EH (cell line): ENCODE results near the gene SLC45A3.

Experiments
- DNase-seq: peaks from one replicate; pipeline ENCODE4 v3.0.0-alpha.2; 2015; ENCODE audit warnings: low read depth

The SLC45A3 gene

DNA sequence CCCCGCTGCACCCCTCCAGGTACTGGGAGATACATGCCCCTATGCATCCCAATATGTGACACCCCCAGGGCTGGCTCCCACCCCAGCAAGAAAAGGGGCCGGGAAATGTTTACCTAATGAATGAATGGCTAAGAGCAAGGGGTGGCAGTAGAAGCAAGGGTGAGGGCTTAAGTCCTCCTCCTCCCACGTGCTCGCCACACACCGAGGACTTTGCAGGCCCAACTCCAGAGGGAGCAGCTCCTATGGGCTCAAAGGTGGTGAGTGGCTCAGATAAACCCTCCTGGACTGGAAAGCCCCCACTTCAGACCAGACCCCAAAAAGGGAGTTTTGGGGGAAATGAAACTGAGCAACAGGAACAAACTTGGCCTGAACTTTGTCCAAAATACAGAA is 11.4 kb downstream of the SLC45A3 start:
- no peak for DNase-seq

DNA sequence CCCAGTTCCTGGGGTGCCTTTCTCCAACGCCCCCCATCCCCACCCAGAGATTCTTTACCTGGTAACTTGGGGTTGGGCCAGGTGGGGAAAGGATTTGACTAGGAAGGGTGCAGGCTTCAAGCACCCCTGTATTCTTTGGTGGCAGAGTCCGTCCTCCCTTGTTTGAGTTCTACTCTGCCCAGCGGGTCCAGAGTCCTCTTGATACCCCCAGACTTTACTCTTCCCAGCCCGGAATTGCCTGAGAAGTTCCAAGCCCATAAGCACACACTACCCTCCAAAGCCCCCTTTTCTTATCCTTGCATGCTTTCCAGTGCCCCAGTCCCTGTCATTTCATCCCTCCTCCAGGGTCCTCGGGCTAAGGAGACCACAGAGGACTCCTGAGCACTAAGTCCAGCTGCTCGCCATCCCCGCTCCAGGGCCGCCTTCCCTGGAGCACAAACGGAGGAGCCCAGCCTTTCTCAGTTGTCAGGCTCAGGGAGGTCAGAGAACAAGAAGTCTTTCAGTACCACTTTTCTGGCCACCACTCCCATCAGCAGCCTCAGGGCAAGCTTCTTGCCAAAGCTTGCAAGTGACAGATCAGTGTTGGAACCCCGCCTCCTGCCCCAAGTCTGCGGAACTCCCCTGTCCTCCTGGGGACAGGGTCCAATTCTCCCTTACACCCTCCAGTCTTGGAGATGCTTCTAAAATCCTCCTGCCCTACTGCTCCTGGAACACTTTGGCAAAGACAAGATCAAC is 12.2 kb downstream of the SLC45A3 start:
- DNase-seq: no peak

DNA sequence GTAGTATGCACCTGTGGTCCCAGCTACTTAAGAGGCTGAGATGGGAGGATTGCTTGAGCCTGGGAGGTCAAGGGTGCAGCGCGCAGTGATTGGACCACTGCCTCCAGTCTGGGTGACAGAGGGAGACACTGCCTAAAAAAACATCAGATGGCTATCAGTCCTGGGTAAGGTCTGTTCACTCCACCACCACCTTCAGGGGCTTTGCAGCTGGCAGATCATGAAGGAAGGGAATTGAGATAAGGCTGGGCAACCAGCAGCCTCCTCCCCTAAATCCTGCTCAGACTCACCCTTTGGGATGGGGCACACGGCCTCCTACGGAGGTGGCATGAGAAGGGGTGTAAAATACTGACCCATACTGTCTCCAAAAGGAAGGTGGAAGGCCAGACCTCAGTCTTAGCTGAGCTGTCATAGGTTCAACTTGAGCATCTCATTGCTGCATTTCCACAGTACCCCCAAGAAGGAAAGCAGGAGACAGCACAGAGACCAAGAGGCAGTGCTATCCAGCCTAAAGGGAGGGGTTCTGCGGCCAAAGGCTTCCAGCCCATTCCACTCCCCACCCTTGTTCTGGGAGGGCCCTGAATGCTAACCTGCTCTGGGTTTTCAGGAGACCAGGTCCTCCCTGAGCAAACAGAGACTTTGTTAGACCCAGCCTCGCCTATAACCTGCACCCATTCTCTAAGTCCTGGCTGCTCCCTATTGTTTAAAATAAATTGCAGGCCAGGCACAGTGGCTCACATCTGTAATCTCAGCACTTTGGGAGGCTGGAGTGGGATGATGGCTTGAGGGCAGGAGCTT is 13.7 kb downstream of the SLC45A3 start:
- no peak for DNase-seq

DNA sequence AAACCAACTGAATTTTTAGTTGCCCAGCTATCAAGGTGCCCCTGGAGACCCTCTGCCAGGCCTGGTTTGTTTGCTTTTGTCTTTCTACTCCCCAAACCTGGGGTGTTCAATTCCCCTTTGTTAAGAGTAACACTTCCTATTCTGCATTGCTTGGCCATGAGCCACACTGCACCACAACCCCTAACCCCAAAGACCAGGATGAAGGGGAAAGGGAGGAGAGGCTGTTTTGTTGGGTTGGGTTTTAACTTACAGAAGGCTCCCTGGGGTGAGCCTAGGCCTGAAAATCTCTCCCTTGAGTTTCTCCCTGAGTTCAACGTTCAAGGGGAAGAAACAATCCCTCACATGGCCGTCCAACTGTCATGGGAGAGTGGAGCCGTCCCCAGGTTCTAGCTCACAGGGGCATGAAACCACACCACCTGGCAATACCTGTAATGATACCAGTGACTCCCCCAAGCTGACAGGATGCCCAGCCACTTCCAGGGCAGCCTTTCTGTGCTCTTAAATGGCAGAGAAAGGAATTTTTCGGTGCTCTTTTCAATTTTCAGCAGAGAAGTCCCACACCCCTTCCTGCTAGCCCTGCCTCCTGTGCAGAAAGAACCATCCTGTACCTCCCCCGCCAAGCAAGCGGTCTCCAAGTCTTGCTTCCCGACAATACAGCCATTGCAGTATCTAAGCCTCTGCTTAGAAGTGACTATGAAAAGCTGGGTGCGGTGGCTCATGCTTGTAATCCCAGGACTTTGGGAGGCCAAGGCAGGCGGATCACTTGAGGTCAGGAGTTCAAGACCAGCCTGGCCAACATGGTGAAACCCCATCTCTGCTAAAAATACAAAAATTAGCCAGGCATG is 14.9 kb downstream of the SLC45A3 start:
- no peak for DNase-seq

DNA sequence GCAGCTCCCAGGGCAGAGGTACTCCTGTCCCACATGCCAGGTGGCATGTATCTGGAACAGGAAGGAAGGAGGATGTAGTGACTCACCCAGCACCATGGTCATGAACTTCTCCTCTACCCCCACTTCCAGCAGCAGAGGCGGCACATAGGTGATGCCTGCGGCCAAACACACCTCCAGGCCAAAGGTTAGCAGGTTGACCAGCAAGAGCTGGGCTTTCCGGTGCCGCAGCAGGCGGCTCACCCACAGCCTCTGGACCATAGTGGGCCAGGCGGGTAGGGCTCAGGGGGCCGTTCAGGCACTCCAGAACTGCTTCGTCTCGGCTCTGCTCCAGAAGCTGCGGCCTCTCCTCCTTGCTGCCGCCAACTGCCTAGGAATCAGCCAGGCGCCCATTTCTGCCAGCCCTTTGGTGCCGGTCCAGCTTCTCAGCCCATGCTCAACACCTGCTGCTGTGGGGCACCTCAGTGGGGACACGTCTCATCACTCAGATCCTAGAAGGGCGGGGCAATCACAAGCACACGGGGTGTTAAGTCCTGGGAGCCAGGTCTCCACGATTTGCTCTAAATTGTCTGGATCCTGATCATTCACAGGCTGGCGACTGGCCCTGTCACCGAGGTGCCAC is 15.8 kb downstream of the SLC45A3 start:
- no peak for DNase-seq

DNA sequence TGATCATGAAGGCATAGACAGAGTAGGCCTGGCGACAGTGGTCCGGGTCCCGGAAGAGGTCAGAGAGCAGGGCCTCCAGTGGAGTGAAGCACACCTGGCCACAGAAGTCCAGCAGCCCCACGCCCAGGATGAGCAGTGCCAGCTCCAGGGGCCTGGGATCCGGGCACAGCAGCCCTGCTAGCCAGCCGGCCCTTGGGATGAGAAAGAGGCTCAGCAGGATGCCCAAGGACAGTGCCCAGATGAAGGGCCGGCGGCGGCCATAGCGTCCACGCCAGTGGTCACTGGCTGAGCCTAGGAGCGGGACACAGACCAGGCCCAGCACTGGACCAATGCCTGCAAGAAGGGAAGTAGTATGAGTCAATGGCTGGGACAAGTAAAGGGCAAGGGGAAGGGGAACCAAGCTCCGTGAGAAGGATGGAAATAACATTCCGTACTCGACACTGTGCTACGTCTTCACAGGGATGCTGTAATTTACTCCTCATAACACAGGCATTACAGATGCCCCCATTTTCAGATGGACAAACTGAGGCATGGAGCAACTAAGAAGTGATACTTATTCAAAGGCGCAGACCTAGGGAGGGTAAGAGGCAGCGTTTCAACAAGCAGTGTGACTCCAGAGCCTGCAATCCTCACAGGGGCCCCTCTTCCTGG is 16.9 kb downstream of the SLC45A3 start:
- DNase-seq: no peak

DNA sequence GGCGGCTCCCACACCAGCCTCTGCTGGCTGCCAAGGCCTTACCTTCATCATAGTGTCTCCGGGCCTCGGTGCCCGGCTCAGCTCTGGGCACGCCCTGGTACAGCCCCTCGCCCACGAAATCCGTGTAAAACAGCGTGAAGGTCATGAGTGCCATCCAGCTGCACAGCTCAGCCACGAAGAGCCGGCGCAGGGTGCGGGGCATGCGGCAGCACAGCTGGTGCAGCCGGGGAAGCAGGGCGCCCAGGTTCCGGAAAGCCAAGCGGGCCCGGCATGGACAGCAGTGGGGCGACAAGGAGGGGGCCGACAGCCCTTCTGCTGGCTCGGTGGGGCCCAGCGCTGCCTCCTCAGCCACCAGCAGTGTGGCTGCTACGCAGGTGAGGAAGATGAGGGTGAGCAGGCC is 17.5 kb downstream of the SLC45A3 start:
- no peak for DNase-seq

DNA sequence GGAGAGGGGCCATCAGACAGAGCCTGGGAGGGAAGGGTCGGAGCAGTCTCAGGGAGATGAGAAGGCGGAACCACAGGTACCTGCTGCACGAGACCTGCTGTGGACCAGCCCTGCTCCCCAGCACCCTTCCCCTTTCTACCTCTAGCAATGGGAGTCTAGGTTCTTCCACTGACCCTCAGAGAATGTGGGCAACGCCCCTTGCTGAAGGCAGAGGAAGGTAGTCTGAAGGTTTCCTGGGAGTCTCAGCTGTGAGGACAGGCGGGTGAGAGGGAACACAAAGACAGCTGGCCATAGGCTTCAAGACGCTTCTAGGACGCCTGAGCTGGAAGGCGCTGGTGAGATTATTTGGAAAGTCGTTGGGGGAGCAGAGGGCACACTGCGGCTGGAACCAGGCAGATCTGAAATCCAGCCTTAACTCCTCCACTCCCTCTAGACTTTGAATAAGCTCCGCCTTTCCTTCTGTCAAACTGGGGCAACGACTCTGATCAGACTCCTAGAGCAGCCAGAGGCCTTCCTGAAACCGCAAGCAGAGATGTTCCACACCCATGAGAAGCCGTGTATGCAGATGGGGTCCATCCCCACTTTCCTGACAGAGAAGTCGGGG is 18.1 kb downstream of the SLC45A3 start:
- DNase-seq: no peak

DNA sequence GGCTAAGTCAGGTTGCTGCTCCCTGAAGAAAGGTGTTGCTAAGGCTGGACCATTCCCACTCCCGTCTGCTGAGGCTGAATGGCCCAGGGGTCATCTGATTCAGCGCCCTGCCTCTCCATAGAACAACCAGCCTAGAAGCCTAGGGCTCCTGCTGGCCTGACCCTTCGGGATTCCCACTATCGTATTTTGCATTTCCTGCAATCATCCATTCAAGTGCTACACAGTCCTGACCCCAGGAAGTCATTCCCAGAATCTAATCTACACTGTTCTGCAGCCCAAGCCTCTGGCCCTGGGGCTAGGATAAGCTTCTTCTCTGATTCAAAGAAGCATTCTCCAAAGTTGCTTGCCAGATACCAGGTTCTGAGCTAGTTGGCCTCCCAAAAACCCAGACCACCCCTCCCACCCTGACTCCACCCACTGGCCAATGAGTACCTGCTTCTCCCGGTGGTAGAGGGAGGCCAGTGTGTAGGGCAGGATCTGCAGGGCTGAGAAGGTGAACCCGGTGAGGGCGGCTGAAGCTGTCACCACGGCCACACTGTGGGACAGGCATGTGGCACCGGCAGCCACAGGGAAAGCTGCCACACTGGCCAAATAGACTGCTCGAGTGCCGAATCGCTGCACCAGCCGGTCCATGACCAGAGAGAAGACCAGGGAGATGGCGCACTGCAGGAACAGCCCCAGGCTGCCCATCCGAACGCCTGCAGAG is 18.7 kb downstream of the SLC45A3 start:
- DNase-seq: no peak

DNA sequence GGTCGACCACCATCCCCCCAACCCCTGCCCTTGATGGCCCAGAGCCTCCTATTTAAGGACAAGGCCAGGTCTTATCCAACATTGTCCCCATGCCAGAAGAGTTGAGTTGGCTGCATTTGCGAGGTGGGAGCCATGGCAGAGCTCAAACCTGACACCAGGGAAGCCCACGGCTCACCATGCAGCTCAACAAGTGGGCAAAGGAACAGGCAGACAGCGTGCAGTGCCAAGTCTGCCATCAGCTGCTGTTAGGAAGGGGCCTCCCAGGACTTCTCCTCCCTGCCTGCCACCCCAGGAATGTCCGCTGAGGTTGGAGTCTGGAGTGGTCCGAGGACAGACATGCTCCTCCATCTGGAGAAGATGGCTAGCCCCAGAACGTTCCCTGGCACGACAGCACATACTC is 19.9 kb downstream of the SLC45A3 start:
- no peak for DNase-seq

DNA sequence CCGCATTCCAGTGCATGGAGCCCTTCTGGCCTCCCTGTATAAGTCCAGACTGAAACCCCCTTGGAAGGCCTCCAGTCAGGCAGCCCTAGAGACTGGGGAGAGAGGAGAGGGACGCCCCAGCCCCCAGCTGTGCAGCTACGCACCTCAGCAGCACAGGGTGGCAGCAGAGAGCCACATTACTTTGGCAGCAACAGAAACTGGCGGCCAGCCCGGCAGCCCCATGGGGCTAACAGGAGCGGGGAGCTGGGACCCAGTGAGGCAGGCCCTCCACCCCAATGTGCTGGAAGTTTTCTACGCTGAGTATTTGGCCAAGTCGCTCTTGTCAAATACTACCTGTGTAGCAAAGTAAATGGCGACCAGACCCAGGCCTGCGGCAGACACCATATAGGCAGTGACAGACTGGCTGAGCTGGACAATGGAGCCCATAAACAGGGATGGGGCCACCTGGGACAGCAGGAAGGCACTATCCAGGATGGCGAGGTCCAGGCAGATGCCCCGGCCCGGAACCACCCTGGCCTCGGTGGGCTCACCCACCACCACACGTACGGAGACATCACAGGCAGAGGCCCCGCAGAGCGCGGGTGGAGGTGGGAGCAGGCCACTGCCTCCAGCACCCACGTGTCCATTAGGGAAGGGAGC is 21.2 kb downstream of the SLC45A3 start:
- DNase-seq: peak; percentile 69

DNA sequence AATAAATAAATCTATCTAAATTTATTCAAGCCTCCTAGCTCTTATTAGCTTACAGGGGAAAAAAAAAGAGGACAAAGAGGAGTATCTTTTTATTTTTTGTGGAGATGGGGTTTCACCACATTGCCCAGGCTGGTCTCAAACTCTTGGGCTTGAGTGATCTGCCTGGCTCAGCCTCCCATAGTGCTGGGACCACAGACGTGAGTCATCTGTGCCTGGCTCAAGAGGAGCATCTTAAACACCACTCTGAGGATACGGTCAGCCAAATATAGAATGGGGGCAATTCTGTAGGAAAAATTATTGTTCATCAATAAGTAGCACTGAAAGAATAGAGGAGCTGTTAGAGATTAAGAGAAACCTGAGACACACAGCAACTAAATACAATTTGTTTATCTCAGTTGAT is 24.1 kb downstream of the SLC45A3 start:
- DNase-seq: peak; percentile 66

DNA sequence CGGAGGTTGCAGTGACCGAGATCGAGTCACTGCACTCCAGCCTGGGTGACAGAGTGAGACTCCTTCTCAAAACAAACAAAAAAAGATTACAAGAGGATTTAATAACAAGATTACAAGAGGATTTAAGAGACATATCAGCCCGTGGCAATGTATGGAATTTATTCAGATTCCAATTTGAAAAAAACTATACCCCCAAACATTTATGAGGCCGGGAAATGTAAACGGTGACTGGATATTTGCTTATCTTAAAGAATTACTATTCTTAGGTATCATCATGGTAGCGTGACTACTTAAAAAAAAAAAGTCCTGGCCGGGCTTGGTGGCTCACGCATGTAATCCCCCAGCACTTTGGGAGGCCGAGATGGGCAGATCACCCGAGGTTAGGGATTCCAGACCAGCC is 27.3 kb downstream of the SLC45A3 start:
- peak; percentile 42 for DNase-seq

DNA sequence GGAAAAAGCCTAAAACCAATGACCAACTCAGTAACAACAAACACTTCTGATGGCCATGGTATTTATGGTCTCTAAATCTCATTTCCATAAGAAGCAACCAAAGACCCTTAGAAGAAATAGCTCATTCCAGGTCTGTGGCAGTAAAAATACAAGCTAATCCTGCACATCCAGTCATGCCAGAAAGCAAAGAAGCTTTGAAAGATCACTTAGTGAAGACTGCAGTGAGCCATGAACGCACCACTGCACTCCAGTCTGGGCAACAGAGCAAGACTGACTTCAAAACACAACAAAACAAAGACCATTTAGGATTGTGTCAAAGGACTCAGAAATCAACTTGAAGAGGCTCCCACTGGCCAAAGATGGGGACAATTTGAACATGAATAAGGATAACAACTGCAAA is 30.1 kb downstream of the SLC45A3 start:
- no peak for DNase-seq

DNA sequence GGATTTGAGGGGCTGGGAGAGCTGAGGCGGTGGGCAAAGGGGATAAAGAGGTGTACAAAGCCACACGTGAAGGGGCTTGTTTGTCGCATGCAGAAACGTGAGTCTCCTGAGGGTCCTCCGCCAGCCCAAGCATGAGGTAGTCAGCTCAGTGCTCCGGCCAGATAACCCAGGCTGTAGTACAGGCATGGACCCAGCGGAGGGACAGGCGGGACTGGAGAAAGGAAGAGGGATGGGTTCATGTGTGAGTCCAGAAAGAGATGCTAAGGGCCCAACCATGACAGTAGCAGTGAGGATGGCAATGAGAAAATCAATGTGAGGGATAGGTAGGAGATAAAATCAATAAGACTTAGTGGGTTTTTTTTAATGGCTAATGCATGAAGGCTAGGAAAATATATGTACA is 34.8 kb downstream of the SLC45A3 start:
- no peak for DNase-seq

DNA sequence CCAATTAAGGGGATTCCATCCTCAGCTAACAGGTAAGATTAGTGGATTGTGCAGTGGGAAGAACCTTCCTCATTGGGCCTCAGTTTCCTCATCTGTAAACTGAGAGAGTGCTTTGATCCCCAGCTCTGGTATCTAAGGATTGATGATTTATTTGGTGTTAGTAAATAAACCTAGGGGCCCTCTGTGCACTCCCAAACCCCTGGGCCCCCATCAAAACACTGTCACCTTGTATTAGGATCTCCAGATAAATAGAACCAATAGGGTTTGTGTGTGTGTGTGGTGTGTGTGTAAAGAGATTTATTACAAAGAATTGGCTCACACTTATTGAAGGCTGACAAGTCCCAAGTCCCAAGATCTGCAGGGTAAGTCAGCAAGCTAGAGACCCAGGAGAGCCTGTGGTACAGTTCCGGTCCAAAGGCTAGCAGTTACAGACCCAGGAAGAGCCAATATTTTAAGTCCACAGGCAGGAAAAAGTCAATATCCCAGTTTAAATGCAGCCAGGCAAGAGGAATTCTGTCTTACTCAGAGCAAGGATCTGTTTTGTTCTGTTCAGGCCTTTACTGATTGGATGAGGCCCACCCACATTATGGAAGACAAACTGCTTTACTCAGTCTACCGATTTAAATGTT is 37.5 kb downstream of the SLC45A3 start:
- DNase-seq: no peak

DNA sequence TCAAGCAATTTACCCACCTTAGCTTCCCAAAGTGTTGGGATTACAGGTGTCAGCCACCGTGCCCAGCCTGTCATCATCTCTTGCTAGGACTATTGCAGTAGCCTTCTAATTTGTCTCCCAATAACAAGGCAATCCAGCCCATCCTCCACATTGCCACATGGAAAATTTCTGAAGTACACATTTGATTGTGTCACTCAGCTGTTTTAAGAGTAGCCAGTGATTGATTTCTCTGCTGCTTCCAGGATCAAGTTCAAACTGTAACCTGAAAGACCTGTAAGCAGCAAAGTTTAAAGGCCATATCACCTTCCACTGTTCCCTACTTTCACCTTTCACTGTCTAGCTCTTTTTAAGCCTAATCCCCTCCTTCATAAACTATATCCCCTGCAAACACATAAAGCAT is 40.7 kb downstream of the SLC45A3 start:
- no peak for DNase-seq

DNA sequence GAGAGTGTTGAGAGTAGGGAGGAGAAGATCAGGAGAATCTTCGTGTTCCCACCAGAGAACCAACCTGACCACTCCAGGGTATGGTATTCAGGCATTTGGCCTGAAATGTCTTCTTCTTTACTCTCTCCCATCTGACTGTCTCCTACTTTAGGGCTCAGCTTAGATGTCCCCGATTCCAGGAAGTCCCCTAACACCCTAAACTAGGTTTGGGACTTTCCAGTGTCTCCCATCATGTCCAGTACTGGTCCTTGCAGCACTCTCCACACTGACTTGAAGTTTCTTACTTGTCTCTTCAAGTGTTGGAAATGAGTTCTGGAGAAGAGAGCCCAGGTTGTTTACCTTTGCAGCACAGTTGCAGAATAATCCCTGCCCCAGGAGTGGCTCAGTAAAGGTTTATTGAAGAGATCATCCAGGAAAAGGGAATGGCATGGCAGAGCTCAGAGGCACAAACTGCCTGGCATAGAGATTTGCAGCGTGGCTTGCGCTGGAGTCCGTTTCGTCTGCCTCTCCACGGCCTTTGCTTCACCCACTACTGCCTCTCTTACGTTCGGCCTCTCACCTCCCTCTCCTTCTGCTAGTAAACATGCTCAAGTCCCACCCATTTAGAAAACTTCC is 42.3 kb downstream of the SLC45A3 start:
- no peak for DNase-seq

DNA sequence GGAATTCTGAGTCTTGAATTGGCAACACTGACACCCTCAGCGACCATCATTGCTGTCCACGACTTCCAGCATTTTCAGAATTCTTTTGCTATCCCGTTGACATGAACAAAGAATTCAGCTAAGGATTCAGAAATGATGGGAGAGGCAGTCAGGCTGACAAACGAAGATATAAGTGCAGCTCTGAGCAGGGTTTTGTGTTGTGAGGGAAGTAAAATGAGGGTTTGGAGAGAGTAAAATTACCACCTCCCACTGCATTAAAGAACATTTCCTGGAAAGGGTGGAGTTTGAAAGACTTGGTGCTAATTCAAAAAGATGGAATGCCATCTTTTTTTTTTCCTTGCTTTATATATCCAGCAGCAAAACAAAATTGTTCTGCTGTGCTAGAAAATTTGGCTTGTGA is 43.6 kb downstream of the SLC45A3 start:
- peak; percentile 46 for DNase-seq
